ENCODE results near the gene EHD1. TPM values are rescaled to one million over a fixed set of nuclear protein-coding genes. Genes with fewer than 3 reads are reported as not detected.

Gene EHD1
- total and polyA plus RNA-seq, 2 of the 8 experiments (the other 6 are each of a cell fraction or from before 2014, with no cell fraction given) = 31.5 to 42.9 TPM

- Histone ChIP-seq H2BK20ac (ENCODE audit: low read length) (no peak overlapping the region), H3K9me3 (ENCODE audit: insufficient read depth in 2 of 2, low read depth in 1 of 2, low read length in 1 of 2) (no peaks in the 10 kb centered on the region), H3K23me2 (ENCODE audit: low read depth, low read length) (peaks cover 16% of the 10 kb centered on the region), H3K4me1 (replicated peaks in 1 of 4; ENCODE audit: control insufficient read depth in 3 of 4, insufficient read depth in 4 of 4, low read length in 3 of 4) (peaks cover 0 to 21% (median 11%) of the 10 kb centered on the region in 4 experiments; a peak in 6 of 7 replicates), H4K5ac (ENCODE audit: insufficient read length, low read depth, low read length) (no peak overlapping the region), H4K8ac (ENCODE audit: extremely low read depth, insufficient read depth, low read length) (no peak overlapping the region), H3K4me2 (ENCODE audit: insufficient read depth in 1 of 2, low read depth in 2 of 2, low read length in 2 of 2) (no peak overlapping the region), H3K23ac (ENCODE audit: insufficient read length) (no peak overlapping the region), H3K4me3 (ENCODE audit: extremely low read depth in 1 of 4, insufficient read depth in 2 of 4, low read depth in 3 of 4, low read length in 4 of 4) (no peak overlapping the region), H3K14ac (ENCODE audit: insufficient read length) (no peak overlapping the region), H3K27ac (ENCODE audit: low read depth, low read length) (no peak overlapping the region), H2BK5ac (ENCODE audit: low read depth, low read length) (no peak overlapping the region), H3K79me1 (ENCODE audit: low read depth, low read length) (no peaks in the 10 kb centered on the region), H3K36me3 (ENCODE audit: control insufficient read depth in 2 of 4, insufficient read depth in 4 of 4, low read length in 3 of 4) (no peaks in the 10 kb centered on the region; a peak in 1 of 8 replicates), H3K79me2 (ENCODE audit: control insufficient read depth in 1 of 2, insufficient read depth in 2 of 2, low read length in 2 of 2) (no peaks in the 10 kb centered on the region), H2BK12ac (ENCODE audit: low read depth, low read length) (no peak overlapping the region), H2BK15ac (ENCODE audit: low read length) (no peak overlapping the region), H2AFZ (ENCODE audit: low read length) (no peak overlapping the region), H2BK120ac (replicated peaks; ENCODE audit: low read depth, low read length) (no peak overlapping the region), H3K9ac (replicated peaks in 1 of 4; ENCODE audit: extremely low read depth in 1 of 4, low read depth in 3 of 4, low read length in 3 of 4) (no peak overlapping the region), H3K27me3 (replicated peaks in 1 of 4; ENCODE audit: control insufficient read depth in 3 of 4, extremely low read depth in 1 of 4, insufficient read depth in 3 of 4, low read length in 3 of 4) (peaks cover 0 to 6% (median 2%) of the 10 kb centered on the region in 4 experiments; a peak in 3 of 7 replicates), H4K91ac (replicated peaks; ENCODE audit: insufficient read length, low read length) (no peak overlapping the region), H3K56ac (replicated peaks; ENCODE audit: insufficient read length, low read depth, low read length) (no peak overlapping the region), H3K18ac (ENCODE audit: extremely low read depth, low read length) (no peak overlapping the region), H2AK5ac (ENCODE audit: low read depth, low read length) (no peak overlapping the region), H4K20me1 (replicated peaks in 1 of 2; ENCODE audit: control insufficient read depth in 1 of 2, insufficient read depth in 2 of 2, low read length in 2 of 2) (peaks cover 0 to 1% of the 10 kb centered on the region in 2 experiments), H3K4ac (replicated peaks; ENCODE audit: insufficient read length, low read depth, low read length) (no peak overlapping the region)
- ChIA-PET POLR2A (ENCODE audit: partially characterized antibody) (interaction anchor here (0.6 to 24.6 kb wide), 6 partner anchors 13 to 254 kb away, joined by 3 to 408 read pairs (median 3); no protein-coding TSS in a partner anchor), CTCF (ENCODE audit: partially characterized antibody) (interaction anchor here (0.7 to 32.2 kb wide), 7 partner anchors 14 to 87 kb away, joined by 3 to 1058 read pairs (median 3); partner anchors contain the start of gene CDC42BPG)
- 94% methylated on average over 29 of the region's 29 CpGs; no CpG with 5 or more reads in 1 of the 2 experiments for WGBS, 2 experiments (ENCODE audit: extremely low coverage in 1 of 2, insufficient coverage in 1 of 2, insufficient read length in 1 of 2, insufficient replicate concordance in 2 of 2, low coverage in 1 of 2, low lambda C conversion rate in 2 of 2, missing lambda C conversion rate in 1 of 2)
- DNase-seq (ENCODE audit: low read depth in 1 of 2, low spot score in 2 of 2) (no peak), FAIRE-seq (no peak)
- TF ChIP-seq SP4 (IDR thresholded peaks at IDR 0.05; ENCODE audit: low read length) (no peak), KDM5A (IDR thresholded peaks at IDR 0.05; ENCODE audit: low read length) (no peak), POU5F1 (IDR thresholded peaks at IDR 0.05; ENCODE audit: low read depth, low read length) (no peak), YY1 (IDR thresholded peaks at IDR 0.05; ENCODE audit: low read depth, low read length) (no peak), SRF (IDR thresholded peaks at IDR 0.05; ENCODE audit: low read depth, low read length) (no peak), ATF3 (IDR thresholded peaks at IDR 0.05; ENCODE audit: insufficient read depth, low read depth, low read length) (no peak), GABPA (IDR thresholded peaks at IDR 0.05; ENCODE audit: borderline replicate concordance, insufficient read depth, low read length) (no peak), SIX5 (IDR thresholded peaks at IDR 0.05; ENCODE audit: low read depth, low read length) (no peak), CHD2 (IDR thresholded peaks at IDR 0.05; ENCODE audit: low read length) (no peak), SIRT6 (IDR thresholded peaks at IDR 0.05; ENCODE audit: low read length) (no peak), POLR2AphosphoS5 (IDR thresholded peaks at IDR 0.05; ENCODE audit: low read depth, low read length) (no peak), HDAC6 (IDR thresholded peaks at IDR 0.05; ENCODE audit: low read depth, low read length) (no peak), CEBPB (IDR thresholded peaks at IDR 0.05; ENCODE audit: low read depth, low read length) (no peak)
These were observed 3.8 kb downstream of the EHD1 start for GRCh38 chr11:64874308-64875240.
